ENCODE data around the gene PTPRM.

- TF ChIP-seq POLR2A (IDR thresholded peaks at IDR 0.05; ENCODE audit: borderline replicate concordance, extremely low read depth, insufficient read depth, insufficient read length), result no peak
- TF ChIP-seq CTCF (IDR thresholded peaks at IDR 0.05 in 2 of 3, conservative IDR thresholded peaks at IDR 0.05 in 1 of 3; ENCODE audit: borderline replicate concordance in 1 of 3, insufficient read depth in 1 of 3, low read depth in 2 of 3, low read length in 2 of 3), result no peak
- no peak for TF ChIP-seq ATF3 (IDR thresholded peaks at IDR 0.05)
- no peak for TF ChIP-seq SP1 (IDR thresholded peaks at IDR 0.05; ENCODE audit: low read depth)
- no peak for TF ChIP-seq SIN3A (IDR thresholded peaks at IDR 0.05; ENCODE audit: low read depth)
- TF ChIP-seq ZNF274 (IDR thresholded peaks at IDR 0.05; ENCODE audit: low read depth, low read length), result no peak
- no peak for TF ChIP-seq REST (IDR thresholded peaks at IDR 0.05; ENCODE audit: low read depth)
Observed at GRCh38 chr18:7603259-7604000, 36.3 kb downstream of the PTPRM start.

Data from HCT116 (cell line).